ENCODE data around the gene CDK5R1.

CDK5R1 gene

DNA sequence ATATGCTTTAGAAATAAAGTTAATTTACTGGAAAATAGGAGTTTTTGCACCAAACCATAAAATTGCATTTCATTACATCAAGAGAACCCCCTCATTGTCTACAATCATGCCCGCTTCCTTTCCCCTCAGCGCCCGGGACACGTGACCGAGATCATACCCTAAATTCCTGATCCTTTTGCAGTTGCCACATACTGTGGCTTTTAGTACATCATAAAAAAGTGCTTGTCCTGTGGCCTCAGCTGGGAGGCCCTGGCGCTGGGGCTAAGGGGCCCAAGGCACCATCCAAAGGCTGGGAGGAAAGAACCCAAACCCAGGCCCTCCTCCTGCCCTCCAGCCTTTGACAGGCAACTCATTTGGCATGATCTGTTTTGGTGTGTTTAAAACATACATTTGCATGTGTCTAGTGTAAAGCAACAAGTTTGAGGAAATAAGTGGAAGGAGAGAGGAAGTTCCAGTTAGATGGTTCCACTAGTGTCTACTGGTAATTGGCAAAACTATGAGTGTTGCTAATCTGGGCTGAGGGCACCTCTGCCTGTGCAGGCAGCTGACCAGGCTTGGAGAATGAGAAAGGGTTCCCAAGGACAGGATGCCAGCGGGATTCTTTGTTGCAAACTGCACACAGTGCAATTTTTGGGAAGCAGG lies 6.0 kb downstream of the CDK5R1 start:
- no peak for DNase-seq (ENCODE audit: low read depth, low spot score)

DNA sequence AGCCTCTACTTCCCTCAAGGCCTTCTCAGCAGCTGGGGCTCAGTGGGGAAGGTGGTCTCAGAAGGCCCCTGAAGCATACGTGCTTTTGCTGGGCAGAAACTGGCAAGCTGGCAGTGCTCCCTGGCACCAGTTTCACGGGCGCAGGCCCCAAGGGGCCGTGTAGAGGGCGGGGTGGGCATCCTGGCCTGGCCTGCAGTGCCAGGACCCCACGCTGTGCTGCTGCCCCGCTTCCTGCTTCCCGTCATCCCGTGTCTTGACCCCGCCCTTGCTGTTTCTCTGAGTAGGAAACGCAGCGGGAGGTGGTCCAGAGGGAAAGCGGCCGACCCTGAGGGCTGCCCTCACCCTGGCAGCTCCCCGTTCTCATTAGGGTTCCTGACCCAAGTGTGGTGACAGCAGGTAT lies 6.8 kb downstream of the CDK5R1 start:
- no peak for DNase-seq (ENCODE audit: low read depth, low spot score)

DNA sequence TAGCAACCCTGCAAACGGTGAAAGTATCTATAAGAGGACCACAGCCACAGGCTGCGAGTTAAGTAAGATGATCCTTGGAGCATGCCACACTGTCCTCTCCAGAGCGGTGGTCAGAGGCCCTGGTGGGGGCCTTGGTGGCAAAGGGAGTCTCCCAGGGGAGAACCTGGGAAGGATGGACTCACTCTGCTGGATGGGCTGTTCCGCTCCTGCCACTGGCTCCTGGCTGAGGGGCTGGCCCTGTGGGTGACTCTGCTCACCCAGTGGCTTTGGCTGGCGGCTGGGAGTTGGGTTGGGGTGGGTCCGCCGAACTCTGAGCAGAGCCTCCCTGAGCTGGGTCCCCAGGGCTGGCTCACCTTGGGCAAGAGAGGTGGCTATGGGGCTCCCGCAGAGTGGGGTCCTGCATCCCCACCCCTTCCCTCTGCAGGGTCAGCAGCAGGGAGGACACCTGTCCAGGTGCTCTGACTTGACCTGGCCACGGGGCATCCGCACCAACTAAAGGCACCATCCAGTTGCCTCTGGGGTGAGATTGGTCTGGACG lies 7.3 kb downstream of the CDK5R1 start:
- no peak for DNase-seq (ENCODE audit: low read depth, low spot score)

DNA sequence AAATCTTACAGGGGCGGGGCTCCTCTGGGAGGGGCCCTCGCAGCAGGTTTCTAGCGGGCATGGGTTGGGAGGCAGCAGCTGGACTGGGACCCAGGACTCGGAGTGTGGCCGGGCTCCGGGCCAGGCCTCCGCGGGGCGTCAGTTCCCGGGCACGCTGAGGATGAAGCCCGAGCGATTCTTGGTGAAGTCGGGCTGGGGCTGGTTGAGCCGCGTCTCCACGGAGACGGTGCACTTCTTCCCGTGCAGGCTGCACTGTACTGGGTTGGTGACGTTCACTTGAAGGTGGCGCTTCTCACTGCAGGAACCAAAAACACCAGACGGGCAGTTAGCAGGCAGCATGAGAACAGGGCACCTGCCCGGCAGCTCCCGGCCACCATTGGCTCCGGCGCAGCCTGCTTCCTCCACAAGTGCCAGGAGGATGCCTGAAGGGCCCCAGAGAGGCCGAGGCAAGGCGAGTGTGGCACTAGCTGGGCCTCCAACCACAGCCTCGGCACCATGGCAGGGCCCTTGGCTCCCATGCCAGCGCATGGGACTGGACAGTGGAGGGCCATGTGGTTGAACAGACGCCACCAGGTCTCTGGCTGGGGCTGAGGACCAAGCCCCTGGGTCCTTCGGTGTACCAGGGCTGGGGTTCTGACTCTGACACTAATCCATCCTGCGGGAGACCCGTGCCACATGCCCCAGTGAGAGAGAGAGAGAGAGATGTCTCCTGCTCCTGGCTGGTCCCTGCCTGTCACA lies 8.0 kb downstream of the CDK5R1 start:
- no peak for DNase-seq (ENCODE audit: low read depth, low spot score)

DNA sequence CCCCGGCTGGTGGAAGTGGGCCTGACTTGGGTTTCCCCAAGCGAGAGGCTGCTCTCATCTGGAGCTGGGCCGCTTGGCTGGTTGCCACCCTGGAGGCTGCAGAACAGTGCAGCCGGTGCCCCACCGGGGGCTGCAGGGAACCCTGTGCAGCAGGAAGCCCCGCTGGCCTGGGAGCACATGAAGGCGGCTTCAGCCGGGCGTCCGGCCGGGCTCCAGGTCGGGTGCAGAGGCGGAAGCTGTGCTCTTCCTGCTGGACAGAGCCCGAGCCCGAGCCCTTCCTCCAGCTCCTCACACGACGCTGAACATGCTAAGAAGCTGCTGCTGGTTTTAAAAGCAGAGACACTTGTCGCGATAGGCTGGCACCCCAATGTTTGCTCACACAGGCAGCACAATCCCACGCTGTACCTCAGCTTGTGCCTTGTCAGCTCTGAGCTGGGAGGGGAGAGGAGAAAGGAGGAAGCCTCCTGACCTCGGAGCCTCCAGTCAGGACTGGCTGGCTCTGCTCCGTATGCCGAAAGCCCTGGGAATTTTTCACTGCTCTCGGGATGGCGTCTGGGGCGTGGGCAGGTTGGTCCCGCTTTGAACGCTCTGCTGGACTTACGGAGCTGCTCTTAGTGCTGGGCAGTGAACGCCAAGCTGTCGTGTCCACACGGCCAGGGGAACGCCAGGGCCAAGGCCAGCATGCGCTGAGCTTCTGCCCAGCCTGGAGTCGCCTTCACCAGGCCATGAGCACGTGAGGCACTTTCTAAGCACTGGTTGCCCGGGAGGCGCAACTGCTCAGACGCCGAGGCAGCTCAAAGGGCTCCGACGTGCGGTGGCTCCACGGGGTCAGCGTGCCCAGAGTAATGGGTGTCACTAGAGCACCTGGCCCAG lies 8.8 kb downstream of the CDK5R1 start:
- no peak for DNase-seq (ENCODE audit: low read depth, low spot score)

DNA sequence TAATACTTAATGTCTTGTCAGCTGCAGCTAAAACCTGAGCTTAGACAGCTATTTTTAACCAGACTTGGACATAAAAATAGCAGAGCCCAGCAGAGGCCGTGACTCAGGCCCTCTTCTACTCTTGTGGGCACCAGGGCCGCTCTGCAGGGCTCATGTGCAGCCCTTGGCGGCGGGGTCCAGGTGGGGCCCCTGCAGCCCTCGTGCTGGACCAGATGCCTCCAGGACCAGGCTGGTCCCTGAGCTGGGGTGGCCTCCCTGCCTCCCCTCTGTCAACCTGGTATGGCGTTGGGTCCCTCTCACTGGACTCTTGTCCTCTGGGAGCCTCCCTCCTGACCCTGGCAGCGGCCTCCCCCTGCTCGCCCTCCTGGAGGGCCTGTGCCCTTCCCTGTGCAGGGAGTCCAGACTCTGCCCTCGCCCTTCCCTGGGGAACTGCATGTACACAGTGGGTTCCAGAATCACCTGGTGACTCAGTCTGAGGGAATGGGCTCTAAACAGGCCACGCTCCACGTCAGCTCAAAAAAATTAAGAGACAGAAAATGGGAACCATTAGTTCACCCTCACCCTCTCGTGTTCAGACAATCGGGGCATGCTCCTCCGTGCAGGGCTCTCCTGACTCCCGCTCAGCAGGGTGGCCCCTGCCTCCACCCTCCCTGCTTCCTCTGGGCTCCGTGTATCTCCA lies 9.7 kb downstream of the CDK5R1 start:
- no peak for DNase-seq (ENCODE audit: low read depth, low spot score)

DNA sequence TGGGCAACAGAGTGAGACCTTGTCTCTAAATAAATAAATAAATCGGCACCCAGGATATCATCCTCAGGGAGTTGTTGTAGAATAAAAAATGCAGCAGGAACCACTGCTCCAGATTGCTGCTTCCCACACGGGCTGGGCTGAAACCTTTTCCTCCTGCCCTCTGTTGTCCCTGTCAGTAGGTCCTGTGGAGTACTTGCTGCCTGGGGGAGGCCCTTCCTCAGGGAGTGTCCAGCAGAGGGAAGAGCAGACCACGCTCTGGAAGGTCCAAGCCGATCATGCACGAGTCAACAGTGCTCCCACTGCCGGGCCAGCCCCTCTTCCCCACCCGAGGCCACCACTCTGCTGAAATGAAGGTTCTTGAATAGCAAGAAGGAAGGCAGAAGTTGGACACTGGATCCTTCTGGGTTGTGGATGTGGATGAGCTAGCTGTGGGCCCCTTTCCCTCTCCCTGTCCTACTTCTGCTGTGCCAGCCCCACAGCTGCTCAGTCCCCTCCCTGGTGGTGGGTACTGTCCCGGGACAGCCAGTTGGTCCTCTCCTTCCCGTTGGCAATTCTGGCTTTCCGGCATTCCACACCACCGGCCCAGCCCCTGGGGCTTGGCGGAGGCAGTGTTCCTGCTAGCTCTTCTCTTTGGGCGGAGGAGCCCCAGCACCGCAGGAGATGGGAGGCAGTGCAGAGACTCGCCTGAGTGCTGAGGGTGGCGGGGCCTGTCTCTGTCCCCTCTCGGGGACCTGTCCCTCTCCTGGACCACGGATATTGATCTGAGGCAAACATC lies 10.8 kb downstream of the CDK5R1 start:
- no peak for DNase-seq (ENCODE audit: low read depth, low spot score)

DNA sequence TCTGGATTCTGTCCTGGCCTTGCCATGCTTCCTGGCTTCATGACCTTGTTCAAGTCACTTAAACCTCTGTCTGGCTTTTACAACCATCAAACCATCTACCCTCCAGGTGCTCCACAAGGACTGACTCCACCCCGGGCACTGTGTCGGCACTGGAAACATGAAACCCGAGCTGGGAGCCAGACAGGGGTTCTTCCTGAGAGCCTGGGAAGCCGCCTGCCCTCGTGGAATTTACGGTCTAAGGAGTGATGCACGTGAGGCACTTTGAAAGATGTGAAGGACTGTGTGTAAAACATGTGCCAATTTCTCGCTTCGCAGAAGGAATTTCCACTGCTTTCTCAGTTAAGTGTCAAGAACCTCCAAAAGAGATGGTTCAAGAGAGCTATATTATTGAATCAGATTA lies 11.6 kb downstream of the CDK5R1 start:
- no peak for DNase-seq (ENCODE audit: low read depth, low spot score)

DNA sequence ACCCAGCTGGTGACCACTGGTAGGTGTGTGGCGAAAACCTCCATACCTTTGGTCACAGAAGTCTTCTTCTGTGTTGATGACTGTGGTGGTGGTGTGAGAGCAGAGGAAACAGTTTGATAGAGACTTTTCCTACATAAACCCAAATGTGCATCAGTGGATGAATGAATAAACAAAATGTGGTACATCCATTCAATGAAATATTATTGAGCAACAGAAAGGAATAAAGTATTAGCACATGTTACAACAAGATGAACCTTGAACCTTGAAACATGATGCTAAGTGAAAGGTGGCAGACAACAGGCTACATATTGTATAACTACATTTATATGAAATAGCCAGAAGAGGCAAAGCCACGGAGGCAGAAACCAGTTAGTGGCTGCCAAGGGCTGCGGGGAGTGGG lies 15.2 kb downstream of the CDK5R1 start:
- no peak for DNase-seq (ENCODE audit: low read depth, low spot score)

DNA sequence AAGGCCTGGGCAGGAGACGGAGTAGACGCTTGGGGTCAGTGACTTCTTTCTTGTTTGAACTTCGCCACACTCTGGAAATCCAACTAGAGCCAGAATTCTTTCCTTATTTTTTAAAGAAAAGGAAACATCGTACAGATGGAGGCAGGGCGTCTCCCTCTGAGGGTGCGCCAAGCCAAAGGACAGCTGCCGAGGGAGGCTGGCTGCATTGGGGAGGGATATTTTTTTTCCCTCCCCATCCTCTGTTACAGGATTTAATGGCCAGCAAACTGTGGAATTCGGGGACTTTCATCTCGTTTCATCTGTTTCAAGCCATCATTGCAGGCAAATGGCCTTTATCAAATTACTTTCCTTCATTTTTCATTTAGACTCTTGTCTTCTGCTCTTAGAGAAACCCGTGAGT lies 15.9 kb downstream of the CDK5R1 start:
- DNase-seq (ENCODE audit: low read depth, low spot score) = no peak

DNA sequence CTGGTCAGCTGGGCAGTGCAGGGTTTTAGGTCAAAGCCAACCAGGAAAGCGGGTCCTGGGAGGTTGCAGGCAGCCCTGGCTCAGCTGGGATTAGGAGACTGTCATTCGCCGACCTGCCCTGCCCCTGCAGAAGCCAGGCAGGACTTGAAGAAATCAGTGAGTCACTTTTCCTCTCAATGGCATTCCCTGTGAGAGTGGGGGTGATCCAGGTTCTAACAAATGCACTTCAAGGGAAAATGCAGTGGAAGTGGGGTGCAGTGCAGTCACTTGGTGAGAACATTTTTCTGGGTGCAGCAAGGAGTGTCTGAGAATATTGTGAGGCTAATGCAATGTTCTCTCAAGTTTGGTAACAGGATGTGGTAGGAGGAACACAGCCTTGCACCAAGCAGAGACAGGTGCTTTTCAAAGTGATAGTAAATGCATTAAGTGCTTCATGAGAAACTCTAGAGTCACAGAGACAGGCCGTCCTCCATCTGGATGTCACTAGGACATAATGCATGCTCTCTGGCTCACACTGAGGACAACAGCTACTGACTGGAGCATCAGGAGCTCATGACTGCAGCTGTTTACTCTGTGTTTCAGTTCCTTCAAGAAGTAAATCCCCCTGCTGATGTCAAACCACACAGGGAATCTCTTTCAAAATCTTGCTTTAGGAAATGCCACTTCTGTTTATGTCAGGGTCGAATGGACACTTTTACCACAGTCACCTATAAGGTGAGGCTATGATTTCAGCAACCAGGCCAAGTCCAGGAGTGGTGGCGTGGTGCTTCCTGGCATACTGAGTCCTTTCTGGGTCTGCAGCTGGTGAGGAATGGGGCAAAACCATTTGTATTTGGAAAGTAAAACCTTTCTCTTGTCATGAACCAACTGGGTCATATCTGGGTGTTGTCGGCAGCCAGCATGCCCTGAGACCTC lies 16.7 kb downstream of the CDK5R1 start:
- no peak for DNase-seq (ENCODE audit: low read depth, low spot score)

DNA sequence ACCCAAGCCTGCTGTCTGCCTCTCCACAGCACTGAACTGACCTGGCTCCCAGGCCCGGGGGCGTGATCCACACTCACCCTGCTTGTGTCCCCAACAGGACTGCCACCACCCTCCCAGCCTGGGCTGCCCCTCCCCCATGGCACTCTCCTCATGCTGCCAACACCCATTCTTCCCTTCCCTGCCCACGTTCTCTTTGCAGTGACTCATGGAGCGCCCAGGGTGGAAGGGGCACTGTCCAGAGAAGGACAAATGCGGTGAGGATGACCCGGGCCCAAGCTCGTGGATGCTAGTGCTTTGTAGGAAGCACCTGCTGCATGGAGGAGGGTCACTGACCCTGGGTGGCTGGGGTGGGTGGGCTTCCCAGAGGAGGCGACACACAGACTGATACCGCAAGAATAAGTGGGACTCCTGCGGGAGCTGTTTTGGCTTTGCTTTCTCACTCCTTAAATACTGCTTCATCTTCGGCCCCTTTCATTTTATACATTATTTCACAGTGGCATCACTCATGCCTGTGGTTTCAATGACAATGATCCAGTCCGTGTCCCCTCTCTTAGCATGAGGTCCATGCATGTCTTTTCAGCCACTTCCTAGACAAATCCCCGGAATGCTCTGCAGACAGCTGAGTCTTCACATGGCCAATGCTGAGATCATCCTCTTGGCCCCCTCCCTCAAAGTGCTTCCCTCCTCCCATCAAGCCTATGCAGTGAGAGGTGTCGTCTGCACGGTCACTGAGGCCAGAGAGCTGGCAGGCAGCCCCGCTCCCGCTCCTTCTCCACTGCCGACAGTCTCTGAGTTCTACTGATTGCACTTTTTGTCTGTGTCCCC lies 17.6 kb downstream of the CDK5R1 start:
- no peak for DNase-seq (ENCODE audit: low read depth, low spot score)

DNA sequence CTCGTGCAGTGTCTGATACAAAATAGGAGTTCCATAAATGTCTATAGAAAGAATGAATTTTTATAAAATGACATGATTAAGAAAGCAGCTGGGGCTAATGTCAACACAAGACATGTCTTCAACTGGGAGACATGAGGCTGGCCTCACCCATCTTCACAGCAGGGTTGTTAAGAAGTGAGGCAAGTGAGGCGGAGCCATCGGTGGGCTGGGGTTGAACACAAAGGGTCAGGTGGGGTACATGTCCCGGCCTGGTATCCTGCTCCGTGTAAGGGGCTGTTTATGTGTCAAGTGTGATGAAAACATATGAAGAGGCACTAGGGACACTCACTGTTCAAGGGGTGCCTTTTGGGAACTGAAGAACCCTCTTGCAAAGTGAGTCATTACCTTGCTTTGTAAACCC lies 22.1 kb downstream of the CDK5R1 start:
- DNase-seq (ENCODE audit: low read depth, low spot score) = no peak

DNA sequence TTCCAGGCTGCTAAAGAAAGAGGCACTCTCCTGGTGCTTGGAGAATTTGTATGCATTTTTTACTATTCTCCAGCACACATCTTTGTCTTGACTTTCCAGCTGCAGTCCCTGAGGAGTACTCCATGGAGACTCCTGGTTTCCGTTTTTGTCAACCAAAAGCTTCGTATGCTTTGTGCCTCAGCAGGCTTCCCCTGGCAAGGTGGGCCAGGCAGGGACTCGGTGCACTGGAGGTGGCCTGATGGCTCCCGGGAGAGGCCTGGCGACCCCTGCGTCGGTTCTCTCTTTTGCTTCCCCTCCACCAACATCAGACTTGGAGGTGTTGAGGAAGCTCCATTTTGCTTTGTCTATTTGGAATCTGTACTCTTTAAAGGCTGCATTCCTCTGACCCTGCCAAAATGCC lies 23.7 kb downstream of the CDK5R1 start:
- DNase-seq (ENCODE audit: low read depth, low spot score) = no peak

DNA sequence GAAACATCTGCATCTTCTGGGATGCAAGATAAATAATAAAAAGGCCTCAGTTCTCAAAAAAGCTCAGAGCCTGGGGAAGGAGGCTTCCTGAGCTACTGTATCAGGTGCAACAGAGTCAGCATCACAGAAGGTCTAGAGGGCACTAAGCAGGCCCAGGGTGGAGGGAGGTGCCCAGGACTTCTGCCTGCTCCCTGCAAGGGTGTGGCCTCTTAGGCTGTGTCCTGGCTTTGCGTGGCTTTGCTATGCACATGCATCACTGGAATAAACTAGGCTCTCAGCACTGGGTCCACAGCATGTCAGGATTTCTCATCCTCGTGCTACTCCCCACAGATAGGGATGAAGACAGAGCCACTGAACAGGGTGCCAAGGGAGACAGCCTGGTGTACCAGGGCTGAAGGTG lies 25.5 kb downstream of the CDK5R1 start:
- DNase-seq (ENCODE audit: low read depth, low spot score) = no peak

DNA sequence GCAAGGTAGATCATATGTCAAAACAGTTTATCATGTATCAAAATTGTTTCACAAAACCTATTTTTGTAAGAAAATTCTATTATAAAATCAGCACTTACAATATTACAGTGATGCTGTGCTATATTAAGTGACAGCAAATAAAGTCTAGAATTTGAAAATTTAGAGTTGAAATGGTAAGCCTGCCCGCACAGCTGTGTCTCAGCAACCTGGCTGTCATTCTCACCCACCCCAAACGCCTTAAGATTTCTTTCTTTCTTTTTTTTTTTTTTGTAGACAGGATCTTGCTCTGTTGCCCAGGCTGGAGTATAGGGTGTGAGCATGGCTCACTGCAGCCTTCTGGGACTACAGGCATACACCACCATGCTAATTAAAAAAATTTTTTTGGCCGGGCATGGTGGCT lies 26.8 kb downstream of the CDK5R1 start:
- no peak for DNase-seq (ENCODE audit: low read depth, low spot score)

DNA sequence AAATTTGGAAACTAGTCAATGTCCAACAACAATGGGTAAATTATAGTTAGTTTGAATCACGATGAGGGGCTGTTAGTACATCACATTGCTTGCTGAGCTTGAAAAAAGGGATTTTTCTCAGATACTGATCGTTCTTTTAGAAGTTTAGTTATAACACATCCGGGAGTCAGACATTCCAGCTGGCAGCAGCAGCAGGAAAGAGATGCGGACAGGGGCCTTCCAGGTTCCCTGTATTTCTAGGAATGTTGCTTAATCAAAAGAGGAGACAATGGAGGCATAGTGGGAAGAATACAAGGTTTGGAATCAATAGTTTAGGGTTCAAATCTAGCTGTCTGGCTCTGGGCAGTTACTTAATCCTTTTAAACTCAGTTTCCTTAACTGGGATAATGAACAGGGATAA lies 27.8 kb downstream of the CDK5R1 start:
- no peak for DNase-seq (ENCODE audit: low read depth, low spot score)

DNA sequence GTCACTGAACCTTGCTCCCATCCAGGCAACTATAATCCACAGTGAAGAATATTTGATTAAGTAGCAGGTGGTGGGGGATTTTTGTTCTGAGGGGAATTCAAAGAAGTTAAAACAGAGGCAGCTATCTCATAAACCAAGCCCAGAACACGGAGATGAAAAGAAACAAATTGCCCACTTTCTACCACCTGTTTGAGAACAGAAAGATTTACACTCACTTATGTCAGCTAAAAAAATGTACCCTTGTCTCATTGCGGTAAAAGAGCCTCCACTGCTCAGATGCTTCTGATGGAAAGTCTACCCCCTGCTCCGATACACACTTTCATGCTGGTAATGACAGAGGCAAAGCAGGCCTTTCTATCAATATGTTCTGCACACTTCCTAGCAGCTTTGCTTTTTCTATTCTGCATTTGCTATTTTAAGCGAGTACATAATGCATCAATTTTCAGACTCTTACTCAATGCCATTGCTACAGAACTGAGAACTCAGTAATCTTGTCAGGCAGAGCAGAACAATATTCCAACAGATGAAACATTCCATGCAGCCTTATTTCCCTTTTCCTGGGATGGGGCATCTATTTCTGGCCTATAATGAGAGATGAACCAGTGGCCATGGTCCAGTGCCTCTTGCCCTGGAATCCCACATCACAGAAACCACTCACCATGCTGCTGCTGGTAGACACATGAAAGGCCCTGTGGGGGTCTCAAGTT lies 29.0 kb downstream of the CDK5R1 start:
- no peak for DNase-seq (ENCODE audit: low read depth, low spot score)
